GM12891 (cell line): Measurements from ENCODE around the gene ADAR.

ENCODE experiments used
- PAX5 ChIP-seq: IDR thresholded peaks from 2 replicates; pipeline ENCODE4 v1.6.1; 2011; ENCODE audit warnings: low read length, moderate library complexity, mild to moderate bottlenecking; ENCODE audit not compliant: insufficient read depth, severe bottlenecking
- POLR2A ChIP-seq: IDR thresholded peaks from 2 replicates; pipeline ENCODE4 v1.6.1; 2011; ENCODE audit warnings: low read depth, low read length, control low read depth
- POLR2AphosphoS5 ChIP-seq: IDR thresholded peaks from 2 replicates; pipeline ENCODE4 v1.6.1; 2011; ENCODE audit warnings: low read depth, low read length, control low read depth
- POU2F2 ChIP-seq: IDR thresholded peaks from 2 replicates; pipeline ENCODE4 v1.6.1; 2011; ENCODE audit warnings: low read depth, mild to moderate bottlenecking, control low read depth, low read length, moderate library complexity
- SPI1 ChIP-seq: IDR thresholded peaks from 2 replicates; pipeline ENCODE4 v1.6.1; 2011; ENCODE audit warnings: low read depth, low read length, control low read depth

DNA sequence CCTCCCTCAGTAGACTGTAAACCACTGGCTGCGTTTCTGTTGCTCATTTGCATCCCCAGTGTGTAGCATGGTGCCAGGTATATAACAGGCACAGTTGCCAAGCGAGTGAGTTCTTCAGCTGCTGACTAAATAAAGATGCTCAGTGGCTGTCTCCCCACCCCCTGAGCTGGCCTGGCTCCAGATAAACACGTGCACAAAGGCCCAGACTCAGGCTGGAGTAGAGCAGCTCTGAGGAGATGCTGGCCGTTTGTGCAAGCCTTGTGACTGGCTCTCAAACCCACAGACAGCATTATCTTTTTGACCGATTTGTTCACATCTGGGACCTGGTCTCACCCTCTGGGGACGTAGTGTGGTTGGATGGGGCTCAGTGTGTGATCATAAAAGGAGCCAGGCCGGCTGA, 33.3 kb downstream of the ADAR start:
- TF ChIP-seq POLR2A (no peak), PAX5 (no peak), POU2F2 (no peak), POLR2AphosphoS5 (no peak), SPI1 (no peak)
